SK-N-SH treated with all-trans-retinoic acid at 6 μM for 48 hours (cell line): ENCODE data around the gene PAPPA.

ENCODE experiments used
- CREB5 ChIP-seq: fragments of 250-450 bp; sonication (Bioruptor Pico); IDR thresholded peaks from 2 replicates; pipeline ENCODE4 v1.5.1; 2020; ENCODE audit warnings: low read depth, mild to moderate bottlenecking, moderate library complexity
- ZFP30 ChIP-seq: fragments of 450-650 bp; formaldehyde crosslinking; IDR thresholded peaks from 2 replicates; pipeline ENCODE4 v1.5.0; 2022; ENCODE audit warnings: mild to moderate bottlenecking, moderate library complexity
- ZNF70 ChIP-seq: fragments of 450-650 bp; formaldehyde crosslinking; IDR thresholded peaks from 2 replicates; pipeline ENCODE4 v1.5.0; 2020; ENCODE audit warnings: mild to moderate bottlenecking, moderate library complexity

- no peak for TF ChIP-seq ZFP30 (CRISPR knock-in tag)
- TF ChIP-seq ZNF70 = no peak
- TF ChIP-seq CREB5 (CRISPR knock-in tag) = no peak
These were observed 28.4 kb downstream of the PAPPA start for GRCh38 chr9:116181853-116182610.
